ENCODE data around the gene ICE2.
"Not testable (repeated sequence)": the region's sequence is repeated elsewhere in the genome, so short reads cannot be mapped to it uniquely, and the experiment has no call there.

ICE2 gene

GRCh38 chr15:60406513-60407414 is 72.2 kb downstream of the ICE2 start:
- no peak for DNase-seq

- no peak for DNase-seq
These were observed 73.5 kb downstream of the ICE2 start for GRCh38 chr15:60405399-60405798.

GRCh38 chr15:60404351-60404750 is 74.6 kb downstream of the ICE2 start:
- not testable (repeated sequence) for DNase-seq

GRCh38 chr15:60400944-60401343 is 78.0 kb downstream of the ICE2 start:
- no peak for DNase-seq

- DNase-seq, result no peak
These were observed 79.0 kb downstream of the ICE2 start for GRCh38 chr15:60399931-60400330.

- no peak for DNase-seq
These were observed 79.6 kb downstream of the ICE2 start for GRCh38 chr15:60399246-60399915.

- DNase-seq, result peak; percentile 44
These were observed 81.0 kb downstream of the ICE2 start, which contains the start of gene ANXA2 for GRCh38 chr15:60397772-60398445. TSS of gene ANXA2 (minus strand) at chr15:60397986. CDS start at chr15:60386075, 11,911 bp downstream.

GRCh38 chr15:60396958-60397771 is 81.8 kb downstream of the ICE2 start:
- DNase-seq, result no peak

GRCh38 chr15:60396560-60396957 is 82.4 kb downstream of the ICE2 start:
- DNase-seq, result no peak

GRCh38 chr15:60396100-60396499 is 82.8 kb downstream of the ICE2 start:
- DNase-seq, result no peak

- no peak for DNase-seq
These were observed 83.5 kb downstream of the ICE2 start for GRCh38 chr15:60395276-60396011.

GRCh38 chr15:60394689-60395097 is 84.2 kb downstream of the ICE2 start:
- DNase-seq, result no peak

- DNase-seq, result peak; percentile 45
These were observed 85.8 kb downstream of the ICE2 start for GRCh38 chr15:60392986-60393790.

GRCh38 chr15:60392601-60392985 is 86.3 kb downstream of the ICE2 start:
- DNase-seq, result no peak

GRCh38 chr15:60391722-60392315 is 87.1 kb downstream of the ICE2 start:
- no peak for DNase-seq

- no peak for DNase-seq
These were observed 88.0 kb downstream of the ICE2 start for GRCh38 chr15:60390871-60391501.

GRCh38 chr15:60390231-60390630 is 88.7 kb downstream of the ICE2 start:
- no peak for DNase-seq

GRCh38 chr15:60389261-60390077 is 89.5 kb downstream of the ICE2 start:
- DNase-seq, result no peak

- DNase-seq, result no peak
These were observed 91.6 kb downstream of the ICE2 start for GRCh38 chr15:60387321-60387720.

Measured in NCI-H774 (cell line).